CD4-positive, alpha-beta memory T cell (primary cell): Measurements from ENCODE around the gene GPR31. TPM values are rescaled to one million over a fixed set of nuclear protein-coding genes. Genes with fewer than 3 reads are reported as not detected.
A peak's percentile ranks its signal among the peaks of the same experiment; 100 is the strongest.

Experiments
- CTCF ChIA-PET: fragments of 350-600 bp; sonication (Branson Sonifier 250); formaldehyde crosslinking; loops from one replicate; lab custom pipeline; 2021; ENCODE audit warnings: inconsistent platforms; ENCODE audit not compliant: partially characterized antibody; lab: Charles Lee
- POLR2A ChIA-PET: fragments of 350-600 bp; sonication (Branson Sonifier 250); formaldehyde crosslinking; loops from one replicate; lab custom pipeline; 2021; ENCODE audit not compliant: partially characterized antibody; lab: Charles Lee
- DNase-seq, 5 donors: peaks; one replicate each; pipeline versions ENCODE4 v3.0.0 to v3.0.0-alpha.2; 2020 to 2022; ENCODE audit warnings: mixed read lengths in 1 of 5
- H3K27ac ChIP-seq: one replicate; pipeline ENCODE4 v1.7.0; 2013; ENCODE audit warnings: low read depth, low read length
- H3K27me3 ChIP-seq: 2 replicates; pipeline ENCODE4 v1.7.0; 2013; ENCODE audit warnings: mild to moderate bottlenecking, low read length, moderate library complexity; ENCODE audit not compliant: insufficient read depth
- H3K36me3 ChIP-seq: 2 replicates; pipeline ENCODE4 v1.7.0; 2013; ENCODE audit warnings: mild to moderate bottlenecking, low read length, moderate library complexity; ENCODE audit not compliant: insufficient read depth
- H3K4me1 ChIP-seq: 2 replicates; pipeline ENCODE4 v1.7.0; 2013; ENCODE audit warnings: mild to moderate bottlenecking, low read length, moderate library complexity; ENCODE audit not compliant: insufficient read depth
- H3K4me3 ChIP-seq, 2 donors: one replicate each; pipeline ENCODE4 v1.7.0; 2013; ENCODE audit warnings: low read length in 2 of 2, mild to moderate bottlenecking in 1 of 2
- H3K9me3 ChIP-seq, 2 donors: one replicate each; pipeline ENCODE4 v1.7.0; 2013; ENCODE audit warnings: low read length in 2 of 2, control low read depth in 1 of 2; ENCODE audit not compliant: control insufficient read depth in 1 of 2
- H3K27ac Mint-ChIP-seq, 7 donors: one replicate each; pipeline ENCODE4 v1.8.0; 2020 to 2021; ENCODE audit warnings: mixed read lengths in 7 of 7, mild to moderate bottlenecking in 6 of 7, inconsistent platforms in 3 of 7, moderate library complexity in 3 of 7
- H3K27me3 Mint-ChIP-seq, 2 donors: one replicate each; pipeline ENCODE4 v1.8.0; 2020 to 2021; ENCODE audit warnings: mixed read lengths in 2 of 2
- H3K36me3 Mint-ChIP-seq, 2 donors: one replicate each; pipeline ENCODE4 v1.8.0; 2020 to 2021; ENCODE audit warnings: mixed read lengths in 2 of 2, inconsistent platforms in 1 of 2, mild to moderate bottlenecking in 1 of 2
- H3K4me1 Mint-ChIP-seq, 4 donors: one replicate each; pipeline ENCODE4 v1.8.0; 2020 to 2021; ENCODE audit warnings: mixed read lengths in 4 of 4, mild to moderate bottlenecking in 1 of 4
- H3K4me3 Mint-ChIP-seq, 8 donors: one replicate each; pipeline ENCODE4 v1.8.0; 2020 to 2021; ENCODE audit warnings: mixed read lengths in 8 of 8, mild to moderate bottlenecking in 7 of 8, moderate library complexity in 6 of 8, inconsistent platforms in 3 of 8
- H3K9me3 Mint-ChIP-seq, 8 donors: one replicate each; pipeline ENCODE4 v1.8.0; 2020 to 2021; ENCODE audit warnings: mixed read lengths in 8 of 8, mild to moderate bottlenecking in 5 of 8, inconsistent platforms in 3 of 8, moderate library complexity in 1 of 8
- intact Hi-C: fragments of 100-400 bp; cut with micrococcal nuclease; formaldehyde crosslinking; loops from one replicate; pipeline ENCODE4 v1.15.1; 2023
- polyA plus RNA-seq, 2 donors: library from polyadenylated mRNA; unstranded; fragments of 300-500 nt; fragmentation: Illumina TruSeq; gene quantifications; one replicate each; pipeline ENCODE4 v1.2.3, GENCODE V29; 2021
- total RNA-seq, 2 experiments: library from RNA; stranded (reverse); gene quantifications; one replicate each; pipeline ENCODE4 v1.2.3, GENCODE V29; 2021

The GPR31 gene
- total and polyA plus RNA-seq, 4 experiments from 2014 or later = not detected

DNA sequence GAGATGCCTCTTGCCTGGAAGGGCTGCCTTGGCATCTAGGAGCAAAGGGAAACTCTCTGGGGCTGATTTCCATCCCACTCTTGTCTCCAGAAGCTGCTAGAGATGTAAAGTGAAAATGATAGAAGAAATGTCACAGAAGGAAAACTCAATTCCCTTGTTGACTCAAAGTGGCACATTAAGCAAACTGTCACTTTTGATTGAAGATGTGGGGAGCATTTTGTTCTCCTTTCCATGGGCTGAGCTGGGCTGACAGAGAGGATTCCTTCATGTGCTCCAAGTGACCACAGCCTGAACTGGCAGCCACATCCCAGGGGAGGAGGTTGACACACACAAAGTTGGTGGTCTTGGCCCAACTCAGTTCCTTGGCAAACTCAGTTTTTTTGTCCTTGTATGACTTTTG is 9.8 kb downstream of the GPR31 start:
- Histone ChIP-seq H3K9me3 (no peaks in the 10 kb centered on the region), H3K36me3 (no peaks in the 10 kb centered on the region), H3K27me3 (no peaks in the 10 kb centered on the region), H3K4me1 (no peaks in the 10 kb centered on the region), H3K27ac (no peak overlapping the region), H3K4me3 (no peak overlapping the region)
- Mint-ChIP-seq H3K27ac (peak overlapping the region in 2 of 7 donors; percentile 30 to 70), H3K36me3 (no peaks in the 10 kb centered on the region), H3K9me3 (no peaks in the 10 kb centered on the region), H3K4me3 (no peak overlapping the region), H3K27me3 (peaks cover 0 to 2% of the 10 kb centered on the region in 2 donors), H3K4me1 (peaks cover 8 to 13% (median 10%) of the 10 kb centered on the region in 4 donors)
- ChIA-PET CTCF (interaction anchor here (0.8 to 1.5 kb wide), 2 partner anchors 19 to 286 kb away, joined by 3 read pairs; no protein-coding TSS in a partner anchor), POLR2A (no interaction called here)
- DNase-seq = no peak
- intact Hi-C loops = no loop called here

DNA sequence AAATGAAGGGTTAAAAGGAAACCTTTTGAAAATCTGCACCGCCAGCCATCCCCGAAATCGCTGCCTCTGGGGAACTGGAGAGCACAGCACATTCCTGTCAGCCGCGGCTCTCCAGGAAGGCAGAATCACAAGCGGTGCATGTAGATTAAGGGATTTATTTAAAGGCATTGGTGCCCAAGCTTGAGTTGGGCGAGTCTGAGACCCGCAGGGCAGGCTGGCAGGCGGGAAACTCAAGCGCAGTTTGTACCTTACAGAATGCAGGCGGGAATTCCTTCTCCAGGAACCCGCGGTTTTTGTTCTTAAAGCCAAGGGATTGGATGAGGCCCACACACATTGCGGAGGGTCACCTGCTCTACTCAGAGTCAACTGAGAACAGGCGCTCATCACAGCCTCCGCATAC is 10.8 kb downstream of the GPR31 start:
- Histone ChIP-seq H3K36me3 (no peaks in the 10 kb centered on the region), H3K27ac (no peak overlapping the region), H3K27me3 (no peaks in the 10 kb centered on the region), H3K9me3 (no peaks in the 10 kb centered on the region), H3K4me1 (peaks cover 6% of the 10 kb centered on the region), H3K4me3 (no peak overlapping the region)
- Mint-ChIP-seq H3K4me3 (peak overlapping the region in 2 of 8 donors; percentile 55 to 70), H3K27me3 (peaks cover 0 to 2% of the 10 kb centered on the region in 2 donors), H3K27ac (peak overlapping the region in 1 of 7 donors; percentile 11), H3K9me3 (no peaks in the 10 kb centered on the region), H3K4me1 (peaks cover 7 to 10% (median 9%) of the 10 kb centered on the region in 4 donors), H3K36me3 (no peaks in the 10 kb centered on the region)
- DNase-seq = no peak
- POLR2A ChIA-PET = no interaction called here
- intact Hi-C loops = no loop called here
- CTCF ChIA-PET = interaction anchor here (1.5 to 2.0 kb wide), 3 partner anchors 14 to 285 kb away, joined by 3 to 9 read pairs (median 3); no protein-coding TSS in a partner anchor

- Histone ChIP-seq H3K27ac (no peak overlapping the region), H3K4me3 (no peak overlapping the region), H3K4me1 (peaks cover 13% of the 10 kb centered on the region), H3K36me3 (no peaks in the 10 kb centered on the region), H3K27me3 (no peaks in the 10 kb centered on the region), H3K9me3 (no peaks in the 10 kb centered on the region)
- Mint-ChIP-seq H3K36me3 (no peaks in the 10 kb centered on the region), H3K27ac (peak overlapping the region in 1 of 7 donors; percentile 11), H3K4me3 (peak overlapping the region in 6 of 8 donors; percentile 0 to 70 (median 50)), H3K4me1 (peaks cover 8 to 16% (median 12%) of the 10 kb centered on the region in 4 donors), H3K9me3 (no peaks in the 10 kb centered on the region), H3K27me3 (peaks cover 0 to 2% of the 10 kb centered on the region in 2 donors)
- intact Hi-C loops = no loop called here
- ChIA-PET CTCF (interaction anchor here (1.3 to 2.0 kb wide), 4 partner anchors 13 to 372 kb away, joined by 3 to 9 read pairs (median 7); no protein-coding TSS in a partner anchor), POLR2A (no interaction called here)
- no peak for DNase-seq
These were observed 11.6 kb downstream of the GPR31 start for GRCh38 chr6:167146135-167146534.

DNA sequence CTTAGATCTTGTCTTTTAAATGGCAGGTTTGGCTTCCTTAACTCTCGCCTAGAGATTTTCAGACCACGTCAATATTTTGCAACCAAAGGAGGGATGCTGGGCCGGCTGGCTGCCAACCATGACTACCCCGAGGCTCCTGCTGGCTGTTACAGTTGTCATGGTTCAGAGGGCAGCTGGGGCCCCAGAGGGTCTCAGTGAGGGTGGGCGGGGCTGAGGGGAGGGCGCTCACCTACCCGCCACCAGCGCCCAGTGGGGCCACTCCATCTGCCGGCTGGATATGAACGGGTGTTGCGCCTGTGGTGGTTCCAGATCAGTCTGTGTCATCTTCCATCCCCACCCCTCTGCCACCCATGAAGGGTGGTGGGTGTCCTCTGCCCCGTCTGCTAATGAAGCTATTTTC is 12.3 kb downstream of the GPR31 start:
- peaks cover 13% of the 10 kb centered on the region for H3K4me1 ChIP-seq
- intact Hi-C loops = no loop called here
- H3K27me3 ChIP-seq = no peaks in the 10 kb centered on the region
- H3K27ac ChIP-seq = no peak overlapping the region
- ChIA-PET POLR2A (no interaction called here), CTCF (interaction anchor here (1.3 to 2.0 kb wide), 3 partner anchors 157 to 371 kb away, joined by 6 to 9 read pairs (median 8); no protein-coding TSS in a partner anchor)
- H3K9me3 ChIP-seq = no peaks in the 10 kb centered on the region
- H3K36me3 Mint-ChIP-seq = no peaks in the 10 kb centered on the region
- peaks cover 12 to 20% (median 16%) of the 10 kb centered on the region in 4 donors for H3K4me1 Mint-ChIP-seq
- H3K4me3 Mint-ChIP-seq = no peak overlapping the region
- DNase-seq = no peak
- H3K27ac Mint-ChIP-seq = no peak overlapping the region
- no peaks in the 10 kb centered on the region for H3K9me3 Mint-ChIP-seq
- H3K36me3 ChIP-seq = no peaks in the 10 kb centered on the region
- peaks cover 0 to 2% of the 10 kb centered on the region in 2 donors for H3K27me3 Mint-ChIP-seq
- H3K4me3 ChIP-seq = no peak overlapping the region

DNA sequence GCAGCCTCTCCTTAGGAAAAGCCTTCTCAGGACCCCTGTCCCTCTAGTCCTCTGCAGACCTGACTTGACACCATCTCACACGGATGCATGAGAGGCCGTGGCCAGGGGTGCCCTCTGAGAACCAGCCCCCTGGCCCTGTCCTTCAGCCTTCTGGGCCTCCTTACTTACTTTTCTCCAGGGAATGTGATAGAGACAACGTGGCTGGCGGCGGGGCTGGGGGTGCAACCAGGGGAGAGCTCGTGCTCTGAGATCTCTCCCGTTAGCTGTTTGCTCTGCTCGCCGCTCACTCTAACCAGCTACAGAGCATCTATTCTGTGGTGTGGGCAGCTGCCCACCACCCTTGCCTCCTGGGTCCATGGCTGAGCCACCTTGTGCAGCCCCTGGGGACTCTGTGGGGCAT is 14.7 kb downstream of the GPR31 start:
- no peaks in the 10 kb centered on the region for H3K27me3 ChIP-seq
- no peak overlapping the region for H3K4me3 ChIP-seq
- H3K9me3 ChIP-seq = no peaks in the 10 kb centered on the region
- no peaks in the 10 kb centered on the region for H3K9me3 Mint-ChIP-seq
- H3K36me3 Mint-ChIP-seq = peaks cover 0 to 2% of the 10 kb centered on the region in 2 donors
- H3K4me1 ChIP-seq = peaks cover 17% of the 10 kb centered on the region
- peaks cover 0 to 2% of the 10 kb centered on the region in 2 donors for H3K27me3 Mint-ChIP-seq
- ChIA-PET CTCF (interaction anchor here (1.1 to 9.8 kb wide), 7 partner anchors 22 to 371 kb away, joined by 3 to 121 read pairs (median 5); partner anchors contain the start of gene CCR6), POLR2A (no interaction called here)
- intact Hi-C loops = loop anchor here (2.0 to 5.0 kb wide), 2 partner anchors 51 to 154 kb away; no protein-coding TSS in a partner anchor
- H3K36me3 ChIP-seq = no peaks in the 10 kb centered on the region
- peaks cover 21 to 39% (median 25%) of the 10 kb centered on the region in 4 donors for H3K4me1 Mint-ChIP-seq
- no peak overlapping the region for H3K27ac ChIP-seq
- H3K4me3 Mint-ChIP-seq = no peak overlapping the region
- DNase-seq = no peak
- H3K27ac Mint-ChIP-seq = no peak overlapping the region

DNA sequence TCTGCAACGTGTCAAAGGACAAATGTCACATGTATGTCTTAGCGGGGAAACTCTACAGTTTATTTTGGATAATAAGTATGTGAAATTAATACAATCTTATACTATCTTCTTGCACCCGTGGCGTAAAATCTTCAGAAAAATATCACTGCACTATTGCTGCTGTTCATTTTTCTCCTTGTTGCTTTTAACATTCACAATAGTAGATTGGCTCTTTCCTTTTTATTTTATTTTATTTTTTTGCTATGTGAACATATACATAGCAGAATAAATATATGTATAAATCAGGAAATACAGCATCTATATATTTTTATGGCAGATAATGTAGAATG is 15.4 kb downstream of the GPR31 start:
- H3K36me3 Mint-ChIP-seq = peaks cover 3 to 4% of the 10 kb centered on the region in 2 donors
- intact Hi-C loops = loop anchor here (1.0 to 5.0 kb wide), 7 partner anchors 50 to 367 kb away; partner anchors contain the start of gene CEP43

More for the DNA sequence above, 15.4 kb downstream of the GPR31 start:
- H3K4me3 Mint-ChIP-seq = peak overlapping the region in 2 of 8 donors; percentile 57 to 69
- H3K27me3 Mint-ChIP-seq = peaks cover 0 to 2% of the 10 kb centered on the region in 2 donors
- peaks cover 22 to 46% (median 28%) of the 10 kb centered on the region in 4 donors for H3K4me1 Mint-ChIP-seq
- no peaks in the 10 kb centered on the region for H3K27me3 ChIP-seq
- peak overlapping the region; percentile 72 to 91 (median 77) for H3K27ac Mint-ChIP-seq
- H3K4me3 ChIP-seq = no peak overlapping the region
- CTCF ChIA-PET = interaction anchor here (0.9 to 9.8 kb wide), 28 partner anchors 9 to 368 kb away, joined by 3 to 121 read pairs (median 5); partner anchors contain the start of genes CCR6 and CEP43
- POLR2A ChIA-PET = interaction anchor here (0.9 to 3.5 kb wide), 9 partner anchors 20 to 187 kb away, joined by 3 to 15 read pairs (median 8); partner anchors contain the start of genes CEP43 and RNASET2
- no peaks in the 10 kb centered on the region for H3K9me3 ChIP-seq
- H3K36me3 ChIP-seq = peaks cover under 1% of the 10 kb centered on the region
- no peak overlapping the region for H3K27ac ChIP-seq
- peaks cover 17% of the 10 kb centered on the region for H3K4me1 ChIP-seq
- no peaks in the 10 kb centered on the region for H3K9me3 Mint-ChIP-seq
- no peak for DNase-seq
